ENCODE measurements around the gene TMEM200A.

TMEM200A gene

DNA sequence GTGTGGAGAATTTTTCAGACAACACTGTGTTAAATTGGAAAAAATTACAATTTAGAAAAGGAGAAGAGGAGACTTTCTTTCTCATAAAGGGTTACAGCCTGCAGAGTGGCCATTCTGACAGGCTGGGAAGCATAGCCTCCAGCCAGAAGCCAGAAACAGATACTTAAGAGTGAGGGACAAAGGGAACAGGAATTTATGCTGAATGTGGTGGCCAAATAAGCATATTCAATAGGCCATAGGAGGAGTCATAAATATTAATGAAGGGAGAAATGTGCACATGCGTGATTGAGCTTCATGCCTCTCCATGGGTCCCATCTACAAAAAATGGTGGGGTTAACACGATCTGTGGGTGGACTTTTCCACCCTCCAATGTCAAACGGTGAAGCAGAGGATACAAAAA is 13.4 kb downstream of the TMEM200A start:
- DNase-seq: no peak

- DNase-seq: no peak
These were observed 15.2 kb downstream of the TMEM200A start for GRCh38 chr6:130381012-130381411.

- no peak for DNase-seq
These were observed 15.9 kb downstream of the TMEM200A start for GRCh38 chr6:130381459-130382380.

DNA sequence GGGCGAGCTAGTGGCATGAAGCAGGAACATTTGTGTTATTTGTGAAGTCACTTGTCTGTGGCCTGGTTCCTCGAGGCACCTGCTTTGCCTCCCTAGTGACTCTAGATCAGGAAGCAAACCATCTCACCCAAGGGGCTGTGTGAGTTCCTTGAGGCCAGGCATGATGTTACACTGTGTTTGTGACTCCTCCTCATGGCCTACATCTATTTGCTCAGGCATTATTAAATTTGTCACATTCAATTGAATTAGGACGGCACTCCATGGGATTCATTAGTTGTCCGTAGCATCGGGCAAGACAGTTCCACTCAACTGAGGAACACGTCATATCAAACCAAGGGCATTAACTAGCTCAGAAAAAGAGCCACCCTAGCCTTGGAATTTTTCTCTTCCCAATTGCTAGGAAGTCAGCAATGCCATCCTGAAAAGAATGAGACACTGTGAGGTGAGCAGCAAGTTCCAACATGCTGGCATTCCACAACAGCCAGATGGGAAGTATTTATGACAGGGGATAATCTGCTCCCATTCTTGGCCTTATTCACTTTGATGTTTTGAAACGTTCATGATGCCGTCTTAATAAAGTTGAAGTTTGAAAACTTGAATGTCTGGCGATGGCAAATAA is 17.2 kb downstream of the TMEM200A start:
- no peak for DNase-seq

GRCh38 chr6:130385064-130385695 is 19.4 kb downstream of the TMEM200A start:
- no peak for DNase-seq

- no peak for DNase-seq
These were observed 23.3 kb downstream of the TMEM200A start for GRCh38 chr6:130389142-130389541.

GRCh38 chr6:130390890-130391289 is 25.1 kb downstream of the TMEM200A start:
- no peak for DNase-seq

DNA sequence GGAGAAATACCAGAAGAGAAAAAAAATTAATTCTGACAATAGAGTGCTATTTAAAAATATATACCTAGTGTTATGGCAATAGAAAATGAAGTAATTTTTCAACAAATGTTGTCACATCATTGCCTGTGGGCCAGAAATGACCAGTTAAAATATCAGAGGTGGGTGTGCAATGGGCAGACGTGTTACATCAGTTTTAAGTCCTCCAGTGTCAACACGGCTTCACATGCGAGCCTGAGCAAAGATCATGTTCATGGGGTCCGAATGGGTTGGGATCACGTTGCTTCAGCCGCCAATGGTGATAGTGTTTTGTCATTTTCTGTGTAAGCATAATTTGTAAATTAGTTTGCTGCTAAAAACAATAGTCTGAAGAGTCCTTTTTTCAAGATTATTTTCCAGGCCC is 27.5 kb downstream of the TMEM200A start:
- no peak for DNase-seq

GRCh38 chr6:130394246-130394645 is 28.4 kb downstream of the TMEM200A start:
- DNase-seq: no peak

GRCh38 chr6:130395164-130395563 is 29.3 kb downstream of the TMEM200A start:
- DNase-seq: no peak

DNA sequence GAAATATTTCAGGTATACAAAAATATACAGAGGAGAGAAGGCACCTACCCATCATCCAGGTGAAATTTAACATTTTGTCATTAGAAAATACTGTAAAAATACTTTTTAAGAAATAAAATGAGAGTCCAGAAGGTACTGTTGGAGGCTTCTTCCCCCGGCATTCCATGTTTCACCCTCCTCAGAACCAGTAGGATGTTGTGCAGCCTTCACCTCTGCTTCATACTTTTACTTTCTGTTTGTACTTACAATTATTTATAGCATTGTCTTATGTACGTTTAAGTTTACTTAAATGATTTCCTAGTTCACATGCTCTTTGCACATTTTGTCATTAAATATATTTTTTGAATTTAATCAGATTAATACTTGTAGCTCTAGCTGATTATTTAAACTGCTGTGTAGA is 30.9 kb downstream of the TMEM200A start:
- DNase-seq: no peak

DNA sequence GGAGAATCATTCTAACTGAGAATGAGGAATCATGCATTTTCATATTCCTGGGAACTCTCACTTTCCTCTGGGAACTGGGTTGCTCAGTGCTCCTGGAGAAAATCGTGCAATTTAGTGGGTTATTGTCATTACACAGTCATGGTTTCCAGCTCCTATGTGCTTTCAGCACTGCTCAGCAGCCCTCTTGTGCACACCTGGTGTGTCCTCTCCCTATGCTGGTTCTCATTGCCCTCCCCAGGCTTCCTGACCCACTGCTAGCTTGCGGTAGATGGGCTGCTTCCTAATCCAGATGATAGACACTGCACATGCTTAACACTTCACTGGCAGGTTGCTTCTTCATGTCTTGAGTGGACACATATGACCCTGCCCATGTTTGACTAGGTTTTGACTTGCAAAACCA is 39.7 kb downstream of the TMEM200A start:
- DNase-seq: no peak

DNA sequence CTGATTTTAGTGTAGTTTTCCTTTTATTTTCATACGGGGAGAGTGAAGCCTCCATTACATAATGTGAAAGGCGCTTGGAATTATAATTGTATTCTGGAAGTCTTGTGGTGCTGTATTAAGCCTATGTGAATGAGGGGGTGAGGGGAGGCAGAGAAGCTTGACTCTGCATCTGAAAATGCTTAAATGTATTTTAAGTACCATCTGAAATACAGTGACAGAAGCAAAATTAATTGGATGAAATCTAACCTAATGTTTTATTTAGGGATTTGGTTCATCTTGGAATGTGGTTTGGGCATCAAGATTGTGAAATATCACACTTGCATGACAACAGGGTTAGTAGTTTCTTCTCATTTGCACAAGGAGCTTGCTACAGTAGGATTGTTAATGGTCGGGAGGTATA is 41.2 kb downstream of the TMEM200A start:
- no peak for DNase-seq

GRCh38 chr6:130409418-130410100 is 43.7 kb downstream of the TMEM200A start:
- no peak for DNase-seq

GRCh38 chr6:130411481-130411880 is 45.7 kb downstream of the TMEM200A start:
- DNase-seq: no peak

GRCh38 chr6:130412556-130413290 is 46.9 kb downstream of the TMEM200A start:
- no peak for DNase-seq

- DNase-seq: no peak
These were observed 52.1 kb downstream of the TMEM200A start for GRCh38 chr6:130417951-130418350.

DNA sequence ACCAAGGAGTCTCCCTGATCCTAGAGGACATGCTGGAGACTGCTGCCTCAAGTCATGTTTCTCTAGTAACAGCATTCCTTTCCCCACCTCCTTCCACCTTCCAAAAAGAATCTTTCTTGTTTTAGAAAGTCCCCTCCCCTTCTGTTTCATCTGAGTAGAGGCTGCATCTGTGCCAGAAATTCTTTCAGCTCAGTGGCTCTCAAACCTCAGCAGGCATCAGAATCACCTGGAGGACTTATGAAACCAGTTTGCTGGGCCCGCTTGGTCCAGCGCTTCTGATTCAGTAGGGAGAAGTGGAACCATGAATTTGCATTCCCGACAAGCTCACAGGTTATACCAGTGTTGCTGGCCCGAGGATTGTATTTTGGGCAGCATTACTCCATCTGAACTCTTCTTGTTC is 55.1 kb downstream of the TMEM200A start:
- no peak for DNase-seq

DNA sequence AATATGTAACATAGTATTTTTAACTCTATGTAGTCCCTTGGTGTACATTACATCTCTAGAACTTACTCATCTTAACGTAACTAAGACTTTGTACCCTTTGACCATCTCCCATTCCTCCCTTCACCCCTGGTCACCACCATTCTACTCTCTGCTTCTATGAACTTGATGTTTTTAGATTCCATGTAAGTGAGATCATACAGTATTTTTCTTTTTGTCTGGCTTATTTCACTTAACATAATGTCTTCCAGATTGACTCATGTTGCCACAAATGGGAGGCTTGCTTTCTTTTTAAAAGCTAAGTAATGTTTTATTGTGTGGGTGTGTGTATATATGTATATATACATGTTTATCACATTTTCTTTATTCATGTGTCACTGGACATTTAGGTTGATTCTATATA is 55.8 kb downstream of the TMEM200A start:
- no peak for DNase-seq

- no peak for DNase-seq
These were observed 57.2 kb downstream of the TMEM200A start for GRCh38 chr6:130423044-130423443.

DNA sequence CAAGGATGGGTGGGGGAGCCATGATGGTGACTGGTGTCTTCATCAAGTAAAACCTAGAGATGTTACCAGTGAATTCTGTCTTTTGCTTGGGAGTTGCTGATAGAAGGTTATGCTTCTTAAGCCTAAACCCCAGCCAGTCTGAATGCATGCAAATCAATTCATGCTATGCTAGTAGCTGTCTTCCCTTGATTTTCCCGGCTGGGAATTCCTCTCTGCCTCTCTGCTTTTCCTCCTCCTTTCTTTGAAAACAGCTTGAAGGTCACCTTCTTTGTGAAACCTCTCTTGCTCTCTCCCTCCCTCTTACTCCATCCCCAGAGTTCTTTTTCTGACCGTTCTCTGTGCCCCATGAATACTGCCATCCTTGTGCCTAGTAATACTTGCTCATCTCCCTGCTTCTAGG is 58.9 kb downstream of the TMEM200A start:
- no peak for DNase-seq

- no peak for DNase-seq
These were observed 59.7 kb downstream of the TMEM200A start for GRCh38 chr6:130425537-130425936.

Data from NCI-H1694 (cell line).